ENCODE measurements around the gene DSP. TPM values are rescaled to one million over a fixed set of nuclear protein-coding genes. Genes with fewer than 3 reads are reported as not detected.
A peak's percentile ranks its signal among the peaks of the same experiment; 100 is the strongest.

Gene DSP
- total and polyA plus RNA-seq, 2 experiments from 2014 or later = 76.4 to 108 TPM

DNA sequence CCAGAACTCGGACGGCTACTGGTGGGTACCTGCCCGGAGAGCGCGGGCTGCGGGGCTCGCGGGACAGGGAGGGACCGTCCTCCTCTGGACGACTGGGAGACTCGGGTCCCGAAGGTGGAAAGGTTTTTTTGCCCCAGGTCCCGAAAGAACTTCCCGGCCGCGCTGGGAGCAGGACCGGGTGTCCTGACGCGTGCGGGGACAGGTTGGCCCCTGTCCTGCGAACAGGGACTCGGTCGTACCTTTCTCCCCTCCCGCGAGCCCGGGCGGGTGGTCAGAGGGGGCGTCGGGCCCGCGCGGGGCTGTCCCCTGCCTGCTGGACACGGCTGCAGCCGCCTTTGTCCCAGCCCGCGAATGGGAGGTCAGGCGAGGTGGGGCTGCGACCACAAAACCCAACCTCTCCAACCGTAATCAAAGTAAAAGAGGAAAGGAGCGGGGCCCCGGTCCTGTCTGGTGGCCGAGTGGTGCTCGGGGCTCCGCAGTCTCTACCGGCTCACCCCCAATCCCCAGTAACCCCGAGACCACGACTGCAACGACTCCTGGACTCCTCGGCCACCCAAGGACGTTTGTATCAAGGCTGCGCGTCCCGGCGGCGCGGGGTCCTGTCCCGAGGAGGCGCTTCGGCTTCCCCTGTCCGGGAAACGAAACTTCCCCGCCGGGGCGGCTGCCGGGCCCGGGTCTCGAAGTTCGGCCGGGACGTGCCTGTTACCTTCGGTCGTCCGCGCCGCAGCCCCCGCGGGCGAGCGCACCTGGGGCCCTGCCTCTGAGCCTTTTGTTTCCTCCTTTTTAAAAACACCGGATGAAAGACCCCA, 798 bp downstream of the DSP start:
- 1 to 2% methylated on average over 41 to 73 of the region's 80 CpGs for whole genome bisulfite sequencing, 2 experiments (ENCODE audit: low coverage in 1 of 2, low lambda C conversion rate in 2 of 2, missing lambda C conversion rate in 2 of 2)
- no peaks in the 10 kb centered on the region for H4K20me1 ChIP-seq (ENCODE audit: insufficient read depth)
- H2AFZ ChIP-seq = peak overlapping the region; percentile 71
- H3K36me3 ChIP-seq (ENCODE audit: low read depth) = no peaks in the 10 kb centered on the region
- H3K79me2 ChIP-seq (ENCODE audit: insufficient read depth) = peaks cover 55% of the 10 kb centered on the region
- in situ Hi-C loops (cut with MboI) = no loop called here
- H3K4me3 ChIP-seq = peak overlapping the region; percentile 80
- H3K27ac ChIP-seq = peak overlapping the region; percentile 82
- peak; percentile 61 for DNase-seq
- H3K9me2 ChIP-seq (ENCODE audit: insufficient read depth) = no peaks in the 10 kb centered on the region
- no peaks in the 10 kb centered on the region for H3K27me3 ChIP-seq (replicated peaks; ENCODE audit: insufficient read depth)
- peak overlapping the region; percentile 77 for H3K4me2 ChIP-seq (ENCODE audit: unreplicated experiment)
- peaks cover 31% of the 10 kb centered on the region for H3K4me1 ChIP-seq (ENCODE audit: insufficient read depth)
- TF ChIP-seq EZH2 (IDR thresholded peaks at IDR 0.05; ENCODE audit: insufficient read depth, poor library complexity, severe bottlenecking) (no peak), EZH2phosphoT487 (IDR thresholded peaks at IDR 0.05; ENCODE audit: insufficient read depth, low read depth) (no peak)
- no peaks in the 10 kb centered on the region for H3K9me3 ChIP-seq (ENCODE audit: low read depth)
- peaks cover 41% of the 10 kb centered on the region for H3F3A ChIP-seq (ENCODE audit: insufficient read depth)
- H3K9ac ChIP-seq = peak overlapping the region; percentile 93

DNA sequence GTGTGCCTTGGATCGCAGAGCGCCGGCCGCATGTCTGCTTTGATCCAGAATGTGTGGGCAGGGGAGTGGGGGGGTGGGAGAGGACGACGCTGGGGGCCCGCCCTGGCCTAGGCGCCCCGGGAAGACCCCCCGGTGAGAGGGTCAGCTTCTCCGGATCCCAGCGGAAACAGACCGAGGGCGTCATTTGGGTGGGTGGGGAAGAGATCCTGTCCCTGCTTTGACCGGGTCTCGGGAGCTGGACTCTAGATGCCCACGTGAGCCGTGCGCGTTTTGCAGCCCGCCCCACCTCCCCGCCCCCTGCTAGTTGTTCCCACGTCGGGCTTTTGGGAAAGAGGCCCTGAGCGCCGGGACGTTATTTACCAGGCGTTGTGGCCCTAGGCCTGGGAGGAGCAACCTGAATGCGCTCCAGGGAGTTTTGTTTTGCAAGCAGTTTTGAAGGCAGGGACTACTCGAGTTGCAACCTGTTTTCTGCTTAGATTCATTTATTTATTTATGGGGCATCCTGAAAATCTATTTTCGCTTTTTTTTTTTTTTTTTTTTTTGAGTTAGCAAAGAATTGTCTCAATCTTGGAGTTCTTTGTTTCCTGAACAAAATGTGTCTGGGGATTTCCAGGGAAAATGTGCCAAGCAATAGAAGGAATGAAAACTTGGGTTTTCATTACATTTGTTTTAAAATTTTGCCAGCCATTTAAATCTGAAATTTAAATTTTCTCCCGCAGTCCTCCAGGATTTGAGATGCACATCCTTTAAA, 1.6 kb downstream of the DSP start:
- in situ Hi-C loops (cut with MboI) = no loop called here
- H3K9me2 ChIP-seq (ENCODE audit: insufficient read depth) = no peaks in the 10 kb centered on the region
- H3K9me3 ChIP-seq (ENCODE audit: low read depth) = no peaks in the 10 kb centered on the region
- peak overlapping the region; percentile 82 for H3K27ac ChIP-seq
- peak overlapping the region; percentile 77 for H3K4me2 ChIP-seq (ENCODE audit: unreplicated experiment)
- no peaks in the 10 kb centered on the region for H4K20me1 ChIP-seq (ENCODE audit: insufficient read depth)
- H3K4me1 ChIP-seq (ENCODE audit: insufficient read depth) = peaks cover 31% of the 10 kb centered on the region
- H3F3A ChIP-seq (ENCODE audit: insufficient read depth) = peaks cover 41% of the 10 kb centered on the region
- peak overlapping the region; percentile 93 for H3K9ac ChIP-seq
- H3K79me2 ChIP-seq (ENCODE audit: insufficient read depth) = peaks cover 63% of the 10 kb centered on the region
- 7 to 14% methylated on average over 15 to 32 of the region's 32 CpGs for WGBS, 2 experiments (ENCODE audit: low coverage in 1 of 2, low lambda C conversion rate in 2 of 2, missing lambda C conversion rate in 2 of 2)
- no peak for TF ChIP-seq EZH2 (IDR thresholded peaks at IDR 0.05; ENCODE audit: insufficient read depth, poor library complexity, severe bottlenecking)
- H3K27me3 ChIP-seq (replicated peaks; ENCODE audit: insufficient read depth) = no peaks in the 10 kb centered on the region
- no peaks in the 10 kb centered on the region for H3K36me3 ChIP-seq (ENCODE audit: low read depth)
- peak overlapping the region; percentile 80 for H3K4me3 ChIP-seq
- peak; percentile 96 for DNase-seq
- H2AFZ ChIP-seq = peak overlapping the region; percentile 71

DNA sequence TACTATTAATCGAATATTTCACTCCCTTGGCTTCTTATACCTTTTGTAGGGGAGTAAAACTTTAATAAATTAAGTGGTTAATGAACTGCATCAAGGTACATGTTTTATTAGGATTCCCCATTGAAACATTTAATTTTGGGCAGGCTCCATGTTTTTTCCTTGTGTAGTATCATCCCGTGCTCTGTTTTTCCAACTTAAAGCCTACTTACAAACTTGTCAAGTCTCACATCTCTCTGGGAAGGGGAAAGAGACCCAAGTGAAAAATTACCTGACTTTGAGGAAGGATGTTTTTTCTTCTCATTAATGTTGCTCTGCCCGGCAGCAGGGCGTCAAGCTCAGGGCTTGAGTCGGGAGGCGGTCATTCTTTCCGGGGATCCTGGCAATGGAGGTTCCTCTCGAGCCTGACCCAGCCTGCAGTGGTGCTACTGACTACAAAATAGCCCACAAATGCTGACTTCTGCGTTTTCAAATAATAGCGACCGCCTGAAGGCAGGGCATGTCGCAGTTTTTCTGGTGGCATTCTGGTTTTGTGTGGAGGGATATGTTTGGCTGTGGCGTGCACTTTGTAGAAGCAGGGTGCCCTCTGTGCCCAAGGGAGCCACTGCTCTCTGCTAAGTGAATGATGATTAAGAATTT, 2.4 kb downstream of the DSP start:
- DNase-seq = no peak
- H3K9me3 ChIP-seq (ENCODE audit: low read depth) = no peaks in the 10 kb centered on the region
- H4K20me1 ChIP-seq (ENCODE audit: insufficient read depth) = no peaks in the 10 kb centered on the region
- H2AFZ ChIP-seq = no peak overlapping the region
- peaks cover 37% of the 10 kb centered on the region for H3F3A ChIP-seq (ENCODE audit: insufficient read depth)
- in situ Hi-C loops (cut with MboI) = no loop called here
- H3K9me2 ChIP-seq (ENCODE audit: insufficient read depth) = no peaks in the 10 kb centered on the region
- H3K27me3 ChIP-seq (replicated peaks; ENCODE audit: insufficient read depth) = no peaks in the 10 kb centered on the region
- peak overlapping the region; percentile 80 for H3K4me3 ChIP-seq
- peaks cover 71% of the 10 kb centered on the region for H3K79me2 ChIP-seq (ENCODE audit: insufficient read depth)
- TF ChIP-seq EZH2phosphoT487 (IDR thresholded peaks at IDR 0.05; ENCODE audit: insufficient read depth, low read depth) (no peak), EZH2 (IDR thresholded peaks at IDR 0.05; ENCODE audit: insufficient read depth, poor library complexity, severe bottlenecking) (no peak)
- peaks cover 31% of the 10 kb centered on the region for H3K4me1 ChIP-seq (ENCODE audit: insufficient read depth)
- H3K27ac ChIP-seq = peak overlapping the region; percentile 82
- peak overlapping the region; percentile 77 for H3K4me2 ChIP-seq (ENCODE audit: unreplicated experiment)
- H3K9ac ChIP-seq = peak overlapping the region; percentile 93
- WGBS, 2 experiments (ENCODE audit: low coverage in 1 of 2, low lambda C conversion rate in 2 of 2, missing lambda C conversion rate in 2 of 2) = 92 to 94% methylated on average over 13 of the region's 13 CpGs
- H3K36me3 ChIP-seq (ENCODE audit: low read depth) = peaks cover 3% of the 10 kb centered on the region; the same call in 1 of the 2 replicates

DNA sequence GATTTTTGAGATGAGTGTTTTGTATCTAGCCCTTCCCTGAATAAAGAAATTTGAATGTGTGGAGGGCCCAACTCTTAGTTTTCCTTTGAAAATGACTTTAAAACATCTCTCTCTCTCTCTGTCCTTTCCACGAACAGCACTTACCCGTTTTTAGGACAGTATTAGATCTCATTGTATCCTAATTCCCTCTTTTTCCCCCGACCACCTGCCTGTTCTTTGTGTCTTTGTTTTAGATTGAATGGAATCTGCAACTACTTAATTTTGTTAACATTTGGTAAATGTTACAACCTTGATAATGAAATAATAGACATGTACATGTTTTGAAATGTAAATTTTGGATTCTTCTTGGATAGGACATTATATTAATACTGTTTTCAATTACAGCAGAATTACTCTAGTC, 3.1 kb downstream of the DSP start:
- H3K79me2 ChIP-seq (ENCODE audit: insufficient read depth) = peaks cover 78% of the 10 kb centered on the region
- no peak overlapping the region for H3K27ac ChIP-seq
- H3K4me1 ChIP-seq (ENCODE audit: insufficient read depth) = peaks cover 31% of the 10 kb centered on the region
- no peaks in the 10 kb centered on the region for H3K27me3 ChIP-seq (replicated peaks; ENCODE audit: insufficient read depth)
- TF ChIP-seq EZH2 (IDR thresholded peaks at IDR 0.05; ENCODE audit: insufficient read depth, poor library complexity, severe bottlenecking) (no peak), EZH2phosphoT487 (IDR thresholded peaks at IDR 0.05; ENCODE audit: insufficient read depth, low read depth) (no peak)
- peaks cover 3% of the 10 kb centered on the region; the same call in 1 of the 2 replicates for H3K36me3 ChIP-seq (ENCODE audit: low read depth)
- H3K9ac ChIP-seq = peak overlapping the region; percentile 93
- no peak for DNase-seq
- 86 to 89% methylated on average over 3 of the region's 3 CpGs for WGBS, 2 experiments (ENCODE audit: low coverage in 1 of 2, low lambda C conversion rate in 2 of 2, missing lambda C conversion rate in 2 of 2)
- in situ Hi-C loops (cut with MboI) = no loop called here
- H3K9me2 ChIP-seq (ENCODE audit: insufficient read depth) = no peaks in the 10 kb centered on the region
- peak overlapping the region; percentile 77 for H3K4me2 ChIP-seq (ENCODE audit: unreplicated experiment)
- H2AFZ ChIP-seq = no peak overlapping the region
- peak overlapping the region; percentile 80 for H3K4me3 ChIP-seq
- no peaks in the 10 kb centered on the region for H3K9me3 ChIP-seq (ENCODE audit: low read depth)
- no peaks in the 10 kb centered on the region for H4K20me1 ChIP-seq (ENCODE audit: insufficient read depth)
- peaks cover 36% of the 10 kb centered on the region for H3F3A ChIP-seq (ENCODE audit: insufficient read depth)
